Gastroesophageal sphincter (tissue), 4 donors: ENCODE results near the gene SHISAL2A. TPM values are rescaled to one million over a fixed set of nuclear protein-coding genes. Genes with fewer than 3 reads are reported as not detected.

Experiments used
- ATAC-seq: fragments of 150-250 bp; one replicate; pipeline ENCODE4 v1.9.1; 2016; ENCODE audit warnings: mild to moderate bottlenecking, moderate library complexity
- H3K27ac ChIP-seq, 4 donors: fragments of 200-600 bp; sonication (generic) in 3 of 4; 1 replicate in 3 of 4; 2 replicates in 1 of 4; pipeline ENCODE4 v1.5.1; 2016 to 2019
- H3K27me3 ChIP-seq: fragments of 200-600 bp; sonication (generic); one replicate; pipeline ENCODE4 v1.5.1; 2019
- H3K36me3 ChIP-seq, 2 donors: fragments of 200-600 bp; sonication (generic); one replicate each; pipeline ENCODE4 v1.5.1; 2019; ENCODE audit warnings: control low read depth in 1 of 2
- H3K4me1 ChIP-seq, 3 donors: fragments of 200-600 bp; sonication (generic); 1 replicate in 2 of 3; 2 replicates in 1 of 3; pipeline ENCODE4 v1.5.1; 2016 to 2019; ENCODE audit warnings: control low read depth in 2 of 3
- H3K4me3 ChIP-seq, 2 donors: fragments of 200-600 bp; sonication (generic); one replicate each; pipeline ENCODE4 v1.5.1; 2019; ENCODE audit warnings: mild to moderate bottlenecking in 1 of 2, moderate library complexity in 1 of 2
- H3K9me3 ChIP-seq, 3 donors: fragments of 200-600 bp; sonication (generic); one replicate each; pipeline ENCODE4 v1.5.1; 2017 to 2019; ENCODE audit warnings: control low read depth in 2 of 3
- CTCF ChIP-seq, 4 experiments: fragments of 200-600 bp in 2 of 4; fragments of 450-650 bp in 2 of 4; sonication (generic) in 1 of 4; IDR thresholded peaks; one replicate each; pipeline ENCODE4 v1.5.1; 2017 to 2019; ENCODE audit warnings: antibody characterized with exemption in 4 of 4, mild to moderate bottlenecking in 2 of 4, moderate library complexity in 2 of 4
- EP300 ChIP-seq: sonication (generic); formaldehyde crosslinking; IDR thresholded peaks from one replicate; pipeline ENCODE4 v1.6.1; 2017; ENCODE audit warnings: antibody characterized with exemption, mild to moderate bottlenecking
- POLR2A ChIP-seq, 2 donors: fragments of 450-650 bp; IDR thresholded peaks; one replicate each; pipeline ENCODE4 v1.6.1; 2017; ENCODE audit warnings: antibody characterized with exemption in 2 of 2, mild to moderate bottlenecking in 2 of 2, moderate library complexity in 1 of 2
- POLR2AphosphoS5 ChIP-seq: sonication (generic); formaldehyde crosslinking; IDR thresholded peaks from one replicate; pipeline ENCODE4 v1.6.1; 2017; ENCODE audit warnings: antibody characterized with exemption
- WGBS, 2 donors: methylation state at CpG; one replicate each; pipeline ENCODE4 v1.1.5; 2018; ENCODE audit warnings: low coverage in 1 of 2; 5-methylcytosine and 5-hydroxymethylcytosine counted together
- total RNA-seq, 4 donors: library from RNA; depleted of rRNA; stranded (reverse); fragments of >200 nt; gene quantifications; one replicate each; pipeline ENCODE4 v1.1.0, GENCODE V29; 2016

SHISAL2A gene
- total RNA-seq, 4 donors from 2014 or later, result not detected

- Histone ChIP-seq H3K27ac (no peak overlapping the region), H3K4me3 (no peak overlapping the region), H3K4me1 (no peaks in the 10 kb centered on the region), H3K36me3 (no peaks in the 10 kb centered on the region), H3K9me3 (no peaks in the 10 kb centered on the region), H3K27me3 (peaks cover 7% of the 10 kb centered on the region)
- ATAC-seq, result no peak
- WGBS, 2 donors, result 82 to 87% methylated on average over 5 to 8 of the region's 8 CpGs
- TF ChIP-seq CTCF (IDR thresholded peaks at IDR 0.05) (no peak), POLR2A (IDR thresholded peaks at IDR 0.05) (no peak), EP300 (no peak), POLR2AphosphoS5 (no peak)
These were observed 32.3 kb downstream of the SHISAL2A start for GRCh38 chr1:52665006-52665941.

GRCh38 chr1:52667290-52667689 is 34.3 kb downstream of the SHISAL2A start:
- Histone ChIP-seq H3K9me3 (no peaks in the 10 kb centered on the region), H3K4me3 (no peak overlapping the region)
- 84 to 94% methylated on average over 3 of the region's 5 CpGs for WGBS, 2 donors

GRCh38 chr1:52667984-52668383 is 35.0 kb downstream of the SHISAL2A start:
- H3K27ac ChIP-seq, result no peak overlapping the region
- no peak overlapping the region for H3K4me3 ChIP-seq
- H3K9me3 ChIP-seq, result no peaks in the 10 kb centered on the region
- H3K27me3 ChIP-seq, result peaks cover 7% of the 10 kb centered on the region
- 29 to 83% methylated on average over 1 of the region's 3 CpGs for WGBS, 2 donors
- no peaks in the 10 kb centered on the region for H3K36me3 ChIP-seq
- H3K4me1 ChIP-seq, result no peaks in the 10 kb centered on the region
- ATAC-seq, result no peak
- TF ChIP-seq CTCF (IDR thresholded peaks at IDR 0.05) (no peak), POLR2A (IDR thresholded peaks at IDR 0.05) (no peak), POLR2AphosphoS5 (no peak), EP300 (no peak)

More at GRCh38 chr1:52667290-52667689, 34.3 kb downstream of the SHISAL2A start:
- ATAC-seq, result no peak
- peaks cover 7% of the 10 kb centered on the region for H3K27me3 ChIP-seq
- H3K4me1 ChIP-seq, result no peaks in the 10 kb centered on the region
- H3K36me3 ChIP-seq, result no peaks in the 10 kb centered on the region
- no peak overlapping the region for H3K27ac ChIP-seq
- TF ChIP-seq POLR2A (IDR thresholded peaks at IDR 0.05) (no peak), CTCF (IDR thresholded peaks at IDR 0.05) (no peak), POLR2AphosphoS5 (no peak), EP300 (no peak)

- H3K4me1 ChIP-seq, result no peaks in the 10 kb centered on the region
- no peaks in the 10 kb centered on the region for H3K9me3 ChIP-seq
- ATAC-seq, result no peak
- no peaks in the 10 kb centered on the region for H3K36me3 ChIP-seq
- peaks cover 7% of the 10 kb centered on the region for H3K27me3 ChIP-seq
- H3K27ac ChIP-seq, result no peak overlapping the region
- TF ChIP-seq EP300 (no peak), CTCF (IDR thresholded peaks at IDR 0.05) (no peak), POLR2A (IDR thresholded peaks at IDR 0.05) (no peak), POLR2AphosphoS5 (no peak)
- no peak overlapping the region for H3K4me3 ChIP-seq
- WGBS, 2 donors, result 90 to 100% methylated on average over 2 of the region's 2 CpGs
These were observed 35.7 kb downstream of the SHISAL2A start for GRCh38 chr1:52668711-52669110.

GRCh38 chr1:52669696-52670095 is 36.7 kb downstream of the SHISAL2A start:
- no peak for TF ChIP-seq POLR2AphosphoS5
- no peak for TF ChIP-seq EP300
- TF ChIP-seq CTCF (IDR thresholded peaks at IDR 0.05), result no peak
- TF ChIP-seq POLR2A (IDR thresholded peaks at IDR 0.05), result no peak
- H3K9me3 ChIP-seq, result no peaks in the 10 kb centered on the region
- no peaks in the 10 kb centered on the region for H3K36me3 ChIP-seq
- no peaks in the 10 kb centered on the region for H3K4me1 ChIP-seq
- H3K27me3 ChIP-seq, result peaks cover 7% of the 10 kb centered on the region
- WGBS, 2 donors, result 91 to 100% methylated on average over 1 of the region's 1 CpG
- no peak overlapping the region for H3K27ac ChIP-seq
- ATAC-seq, result no peak
- H3K4me3 ChIP-seq, result no peak overlapping the region
